Stimulated activated CD8-positive, alpha-beta memory T cell treated with anti-CD3 and anti-CD28 coated beads, Interleukin-12 subunit alpha, Interleukin-12 subunit beta, amount 100 ng/mL, for 1 hour (primary cell): ENCODE data around the gene DCTD.

Source experiments
- DNase-seq: peaks from one replicate; pipeline ENCODE4 v3.0.0-alpha.2; 2020; ENCODE audit warnings: low read depth

The DCTD gene

DNA sequence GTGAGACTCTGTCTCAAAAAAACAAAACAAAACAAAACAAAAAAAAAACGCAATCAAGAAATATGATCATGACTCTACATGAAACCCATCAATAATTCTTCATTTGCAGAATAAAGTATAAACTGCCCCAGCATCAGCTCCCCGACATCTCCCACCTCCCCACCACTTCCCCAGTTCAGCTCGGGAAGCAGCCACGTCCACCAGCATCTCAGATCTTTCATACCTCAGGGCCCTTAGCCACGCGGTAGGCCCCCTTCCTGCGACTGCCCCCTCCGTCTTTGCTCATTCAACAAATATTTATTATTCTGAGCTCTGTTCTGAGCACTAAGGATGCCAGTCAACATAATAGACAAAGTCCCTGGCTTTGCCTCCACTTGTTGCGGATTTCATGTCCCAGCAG lies 45.6 kb downstream of the DCTD start:
- DNase-seq, result no peak

GRCh38 chr4:182869697-182870096 lies 47.5 kb downstream of the DCTD start:
- no peak for DNase-seq

DNA sequence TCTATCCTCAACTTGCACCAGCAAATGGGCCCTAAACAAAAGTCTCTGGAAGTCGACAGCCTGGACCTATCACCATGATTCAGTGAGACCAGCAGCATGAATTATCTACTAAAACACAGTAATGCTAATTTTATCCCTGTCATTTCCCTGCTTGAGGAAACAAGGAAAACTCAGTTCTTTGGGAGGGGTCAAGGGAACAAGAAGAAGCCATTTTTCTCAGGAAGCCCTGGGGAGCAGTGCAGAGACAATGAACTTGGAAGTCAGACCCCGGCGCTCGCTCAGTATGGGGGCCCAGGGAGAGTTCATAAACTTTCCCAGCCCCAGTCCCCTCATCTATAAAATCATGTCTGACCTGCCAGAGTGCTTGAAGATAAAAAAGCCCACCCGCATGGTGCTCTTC lies 50.4 kb downstream of the DCTD start:
- DNase-seq, result no peak

DNA sequence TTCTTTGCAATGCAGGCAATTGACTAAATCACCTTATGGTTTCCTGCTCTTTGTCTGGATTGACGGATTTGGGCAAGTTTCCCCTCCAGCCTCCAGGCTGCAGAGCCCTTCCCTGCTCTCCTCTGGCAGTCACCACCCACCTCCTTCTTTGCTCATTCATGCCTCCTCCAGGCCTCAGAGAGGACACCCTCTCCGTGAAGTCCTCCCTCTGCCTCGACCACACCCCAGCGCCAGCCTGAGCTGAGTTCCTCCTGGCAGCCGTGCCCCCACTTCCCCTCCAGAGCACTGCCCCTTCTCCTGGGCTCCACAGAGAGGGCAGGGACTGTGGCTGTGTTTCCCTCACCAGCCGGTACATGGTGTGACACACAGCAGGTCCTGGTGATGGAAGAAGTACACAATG lies 53.7 kb downstream of the DCTD start:
- no peak for DNase-seq

GRCh38 chr4:182862921-182863320 lies 54.3 kb downstream of the DCTD start:
- no peak for DNase-seq

GRCh38 chr4:182862141-182862875 lies 54.9 kb downstream of the DCTD start:
- no peak for DNase-seq

DNA sequence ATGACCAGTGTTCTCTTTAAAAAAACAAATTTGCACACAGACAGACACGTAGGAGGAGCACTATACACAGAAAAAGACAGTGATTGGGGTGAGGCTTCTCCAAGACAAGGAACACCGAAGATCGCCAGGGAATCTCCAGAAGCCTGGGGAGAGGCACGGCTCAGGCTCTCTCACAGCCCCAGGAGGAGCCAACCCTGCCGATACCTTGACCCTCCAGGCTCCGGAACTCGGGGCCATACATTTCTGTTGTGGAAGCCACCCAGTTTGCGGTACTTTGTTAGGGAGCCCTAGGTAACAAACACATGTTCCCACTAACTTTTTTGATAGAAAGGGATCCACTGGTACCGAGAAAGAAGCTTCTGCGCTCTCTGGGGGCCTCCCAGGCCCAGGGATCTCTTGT lies 55.8 kb downstream of the DCTD start:
- DNase-seq, result no peak

GRCh38 chr4:182859730-182860129 lies 57.5 kb downstream of the DCTD start:
- no peak for DNase-seq

- no peak for DNase-seq
Measured at GRCh38 chr4:182858711-182859110, 58.5 kb downstream of the DCTD start.

GRCh38 chr4:182856862-182857261 lies 60.3 kb downstream of the DCTD start:
- no peak for DNase-seq

- no peak for DNase-seq
Measured at GRCh38 chr4:182855877-182856276, 61.3 kb downstream of the DCTD start.

GRCh38 chr4:182855312-182855711 lies 61.9 kb downstream of the DCTD start:
- DNase-seq, result no peak

DNA sequence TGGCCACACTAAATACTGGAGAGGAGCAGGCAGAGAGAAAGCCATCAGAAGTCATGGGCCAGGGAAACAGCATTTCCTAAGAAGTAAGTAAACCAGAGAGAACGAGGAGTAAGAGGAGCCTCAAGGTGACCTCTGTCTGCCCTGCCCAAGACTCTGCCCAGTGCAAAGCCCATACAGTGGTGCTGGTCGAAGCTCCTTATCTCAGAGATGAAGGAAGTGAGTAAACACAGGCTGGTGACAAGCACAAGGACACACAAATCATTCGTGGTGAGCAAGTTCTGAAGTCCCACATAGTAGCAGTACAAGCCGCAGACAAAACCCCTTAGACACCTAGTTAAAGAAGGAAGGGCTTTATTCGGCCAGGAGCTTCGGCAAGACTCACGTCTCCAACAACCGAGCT lies 62.7 kb downstream of the DCTD start:
- no peak for DNase-seq

DNA sequence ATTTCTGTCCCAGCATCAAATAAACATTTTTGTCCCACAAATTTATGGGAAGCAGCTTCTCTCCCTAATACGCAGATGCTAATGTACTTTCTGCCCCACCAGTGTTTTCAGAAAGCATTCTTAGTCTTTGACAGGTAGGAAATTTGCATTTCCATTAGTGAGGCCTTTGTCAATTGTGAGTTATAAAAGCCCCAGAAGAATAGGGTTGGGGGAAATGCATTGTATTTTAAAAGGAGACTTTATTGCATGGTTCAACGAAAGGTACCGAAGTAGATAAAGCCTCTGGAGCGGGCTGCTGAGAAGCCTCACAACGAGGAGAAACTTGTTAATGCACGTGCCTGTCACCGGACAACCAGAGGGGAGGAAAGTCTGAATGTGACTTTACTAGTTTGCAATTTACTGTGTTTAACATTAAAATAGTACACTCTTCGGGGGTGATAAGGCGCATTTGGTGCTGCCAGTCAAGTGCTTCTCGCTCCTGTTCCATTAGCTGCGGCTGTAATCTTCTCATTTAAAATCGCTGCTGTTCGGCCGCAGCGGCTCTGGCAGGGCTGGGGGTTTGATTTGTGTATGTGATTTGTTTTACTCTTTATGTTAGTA lies 63.4 kb downstream of the DCTD start:
- DNase-seq, result no peak

DNA sequence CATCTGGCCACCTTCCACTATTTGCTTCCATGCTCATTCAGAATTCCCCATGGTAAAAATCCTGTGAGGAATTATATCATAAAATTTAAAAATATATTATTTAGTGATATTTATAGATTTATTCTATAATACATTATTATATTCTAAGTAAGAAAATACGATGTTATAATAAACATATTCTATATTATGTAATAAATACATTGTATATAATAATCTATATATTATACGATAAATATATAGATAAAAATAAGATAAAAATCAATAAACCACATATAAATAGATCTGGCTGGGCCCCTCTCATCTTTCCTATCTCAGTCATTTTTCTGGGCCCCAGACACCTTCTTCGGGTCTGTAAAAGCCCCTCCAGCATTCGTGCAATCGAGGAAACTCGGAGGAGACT lies 68.5 kb downstream of the DCTD start:
- DNase-seq, result no peak

DNA sequence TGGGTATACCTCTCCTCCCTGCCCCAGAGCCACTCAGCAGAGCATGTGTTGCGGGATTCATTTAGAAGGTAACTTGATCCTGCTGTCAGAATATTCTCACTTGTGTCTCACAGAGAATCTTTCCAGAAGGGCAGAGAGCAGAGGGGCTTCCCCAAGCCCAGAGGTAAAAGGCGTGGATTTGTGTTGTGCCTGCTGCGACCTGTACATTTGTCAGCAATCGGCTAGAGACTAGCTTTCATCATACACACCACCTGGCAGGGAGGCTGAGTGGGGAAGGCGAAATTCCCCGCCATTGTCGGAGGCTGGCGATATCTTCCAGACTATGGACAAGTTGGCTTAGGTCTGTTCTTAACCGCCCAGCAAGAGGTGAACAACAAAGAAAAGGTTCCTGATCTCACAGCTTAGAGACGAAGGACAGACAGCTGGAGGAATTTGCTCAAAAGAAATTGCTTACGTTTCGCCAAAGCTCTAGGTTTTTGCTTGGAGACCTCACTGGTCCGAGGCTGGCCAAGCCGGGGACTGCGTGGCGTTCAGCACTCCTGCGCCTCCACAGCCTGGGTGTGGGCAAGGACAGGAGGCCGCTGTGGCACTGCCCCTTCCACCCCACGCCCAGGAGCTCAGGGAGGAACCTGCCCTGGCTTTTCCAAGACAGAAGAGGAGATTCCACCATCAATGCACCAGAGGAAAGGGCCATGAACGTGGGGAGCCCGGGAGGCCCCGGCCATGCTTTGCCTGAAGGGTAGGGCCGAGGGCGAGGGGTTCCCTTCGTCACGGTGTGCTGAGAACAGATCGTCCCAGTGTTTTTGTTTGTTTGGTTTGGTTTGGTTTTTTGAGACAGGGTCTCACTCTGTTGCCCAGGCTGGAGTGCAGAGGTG lies 69.4 kb downstream of the DCTD start:
- DNase-seq, result no peak

DNA sequence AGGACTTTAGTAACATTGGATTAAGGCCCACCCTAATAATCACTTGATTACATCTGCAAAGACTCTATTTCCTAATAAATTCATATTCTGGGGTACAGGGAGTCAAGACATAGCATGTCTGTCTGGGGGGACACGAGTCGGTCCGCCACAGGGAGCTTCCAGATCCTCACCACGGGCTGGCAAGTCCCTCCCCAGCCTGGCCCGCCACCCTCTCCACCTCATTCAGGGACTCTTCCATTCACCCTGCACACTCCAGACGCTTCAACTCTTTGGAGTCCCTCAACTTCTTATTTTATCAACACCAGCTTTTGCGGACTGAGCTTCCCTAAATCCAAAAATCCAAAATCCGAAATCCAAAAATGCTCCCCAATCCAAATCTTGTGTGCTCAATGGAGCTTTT lies 71.2 kb downstream of the DCTD start:
- DNase-seq, result no peak

DNA sequence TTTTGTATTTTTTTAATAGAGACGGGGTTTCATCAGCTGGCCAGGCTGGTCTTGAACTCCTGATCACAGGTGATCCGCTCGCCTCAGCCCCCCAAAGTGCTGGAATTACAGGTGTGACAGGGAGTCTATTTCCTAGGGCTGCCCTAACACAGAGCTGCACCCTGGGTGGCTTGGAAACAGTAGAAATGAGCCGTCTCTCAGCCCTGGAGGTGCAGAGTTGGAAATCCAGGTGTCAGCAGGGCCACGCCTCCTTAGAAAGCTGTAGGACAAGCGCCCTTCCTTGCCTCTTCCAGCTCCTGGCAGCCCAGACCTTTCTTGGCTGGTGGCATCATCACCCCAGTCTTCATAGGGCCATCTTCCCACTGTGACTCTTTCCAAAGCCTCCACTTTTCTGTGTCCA lies 71.6 kb downstream of the DCTD start:
- no peak for DNase-seq

DNA sequence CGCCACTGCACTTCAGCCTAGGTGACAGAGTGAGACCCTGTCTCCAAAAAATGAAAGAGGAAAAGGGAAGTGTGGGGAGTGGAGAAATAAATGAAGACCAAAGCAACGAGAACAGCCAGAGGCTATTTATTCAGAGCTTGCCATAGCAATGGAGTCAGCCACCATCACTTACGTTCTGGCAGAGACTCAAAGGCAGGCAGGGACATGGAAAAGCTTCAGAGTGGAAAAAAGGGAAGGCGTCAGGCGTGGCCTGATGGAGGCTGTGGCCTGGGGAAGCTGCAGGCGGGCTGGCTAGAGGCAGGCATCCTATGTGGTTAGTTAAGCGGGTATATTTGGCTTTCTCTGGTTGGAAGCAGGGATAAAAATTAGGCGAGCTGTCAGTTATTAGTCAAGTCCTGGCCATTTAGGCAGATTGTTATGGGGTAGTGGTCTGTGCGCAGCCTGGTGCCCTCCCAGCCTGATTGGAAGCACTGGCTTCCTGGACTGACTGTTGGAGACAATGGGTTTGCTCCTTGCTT lies 73.3 kb downstream of the DCTD start:
- no peak for DNase-seq

DNA sequence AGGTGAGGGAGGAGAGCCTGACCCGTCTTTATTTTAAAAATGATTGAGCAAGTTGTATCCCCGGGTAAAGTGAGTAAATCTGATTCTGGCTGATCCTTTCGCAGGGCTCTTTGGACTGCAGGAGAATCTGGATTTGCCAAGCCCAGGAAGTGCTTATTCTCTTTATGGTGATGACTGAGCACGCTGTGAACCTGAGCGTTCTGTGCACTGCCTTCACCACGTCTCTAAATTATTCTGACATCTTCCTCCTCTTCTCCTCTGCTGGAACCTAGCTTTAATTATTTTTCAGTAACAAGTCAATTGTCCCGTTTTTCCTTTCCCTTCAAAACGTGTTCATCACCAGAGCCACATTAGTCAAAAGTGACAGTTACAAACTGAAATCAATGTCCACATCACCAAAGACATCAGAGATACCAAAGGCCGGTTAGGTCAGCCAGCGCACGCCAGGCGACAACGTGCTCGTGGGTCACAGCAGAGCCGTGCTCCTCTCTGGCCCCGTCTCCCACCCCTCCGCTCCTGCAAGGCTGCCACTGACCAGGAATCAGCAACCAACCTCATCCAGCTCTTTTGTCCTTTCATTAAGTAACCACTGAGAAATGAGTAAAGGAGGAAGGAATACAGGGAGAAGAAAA lies 74.3 kb downstream of the DCTD start:
- no peak for DNase-seq

- no peak for DNase-seq
Measured at GRCh38 chr4:182842104-182842600, 75.0 kb downstream of the DCTD start.

DNA sequence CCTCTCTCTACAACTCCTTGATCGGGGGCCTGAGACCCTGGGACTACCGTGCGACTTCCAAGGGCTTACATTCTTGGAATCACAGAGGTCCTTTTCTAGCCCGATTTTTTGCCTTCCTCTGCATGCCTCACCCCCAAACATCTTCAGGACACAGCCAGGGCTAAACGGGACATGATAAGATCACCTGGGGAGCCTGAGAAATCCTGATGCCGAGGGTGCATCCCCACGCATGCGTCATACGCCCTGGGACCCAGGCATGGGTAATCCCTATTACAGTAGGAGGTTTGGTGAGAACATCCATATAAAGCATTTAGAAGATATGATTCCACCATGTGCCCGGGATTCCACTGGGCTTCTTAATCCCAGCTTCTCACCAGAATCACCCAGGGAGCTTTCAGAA lies 77.1 kb downstream of the DCTD start:
- no peak for DNase-seq
